ENCODE data around the gene GEN1. TPM values are rescaled to one million over a fixed set of nuclear protein-coding genes. Genes with fewer than 3 reads are reported as not detected.

GEN1 gene
- total and polyA plus RNA-seq, 2 donors (not counting 1 experiment from before 2014, with no cell fraction given), result 16.7 to 105 TPM

DNA sequence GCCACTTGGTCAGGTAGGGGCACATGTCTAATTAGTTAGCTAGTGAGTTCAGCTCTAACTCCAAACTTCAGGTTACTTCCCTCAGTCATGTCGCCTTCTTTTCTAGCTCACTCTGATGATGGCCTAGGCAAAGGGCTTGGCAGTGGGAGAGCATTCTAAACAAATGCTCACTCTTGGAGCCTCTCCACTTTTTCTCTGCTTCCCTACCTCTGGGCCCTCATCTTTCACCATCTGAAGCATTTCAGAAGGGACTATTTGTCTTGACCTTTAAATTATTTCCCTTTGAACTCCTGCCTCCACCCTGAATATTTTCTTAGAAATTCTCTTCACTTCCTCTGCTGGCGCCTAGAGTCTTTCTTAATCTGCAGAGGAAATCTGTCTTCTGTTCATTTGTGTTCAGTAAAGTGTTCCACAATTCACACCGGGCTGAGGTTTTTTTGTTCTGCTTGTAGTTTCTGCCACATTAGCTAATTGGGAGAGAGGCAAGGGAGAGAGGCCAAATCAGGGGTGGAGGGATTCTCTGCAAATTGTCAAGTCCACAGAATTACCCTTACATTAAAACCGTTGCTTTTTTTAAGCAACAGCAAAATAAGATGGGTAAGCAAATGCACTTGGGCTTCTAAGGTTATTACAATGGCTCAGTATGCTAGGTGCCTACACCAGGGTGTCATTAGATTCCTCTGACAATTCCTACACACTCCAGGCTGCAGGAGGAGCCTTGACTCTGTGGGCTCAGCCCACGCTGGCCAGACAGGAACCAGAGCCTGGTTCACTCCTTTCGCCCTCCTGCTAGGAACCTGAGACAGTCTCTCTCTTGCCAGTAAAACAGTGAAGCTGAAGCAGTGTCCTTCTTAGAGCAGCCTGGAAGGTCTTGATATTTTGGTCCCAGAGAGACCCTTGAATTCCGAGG, 67.9 kb downstream of the GEN1 start:
- Mint-ChIP-seq H3K27me3 (no peaks in the 10 kb centered on the region), H3K27ac (peak overlapping the region; percentile 78), H3K9me3 (ENCODE audit: insufficient read depth) (no peaks in the 10 kb centered on the region), H3K4me1 (peaks cover 66% of the 10 kb centered on the region), H3K4me3 (peak overlapping the region; percentile 72)
- Histone ChIP-seq H3K36me3 (replicated peaks in 1 of 2; ENCODE audit: control extremely low read depth in 1 of 2, control insufficient read depth in 1 of 2, extremely low read depth in 1 of 2, insufficient read depth in 2 of 2, low read length in 1 of 2) (no peaks in the 10 kb centered on the region), H3K27ac (ENCODE audit: low read length in 2 of 2) (peak overlapping the region; percentile 63 to 79), H3K4me1 (ENCODE audit: control insufficient read depth in 2 of 2, insufficient read depth in 2 of 2, low read length in 2 of 2) (peaks cover 46 to 49% of the 10 kb centered on the region in 2 donors), H3K4me2 (replicated peaks; ENCODE audit: low read depth, low read length, poor library complexity, severe bottlenecking) (peak overlapping the region; percentile 47), H3K9me3 (ENCODE audit: control extremely low read depth in 1 of 3, control insufficient read depth in 2 of 3, insufficient read depth in 1 of 3, low read length in 2 of 3) (peaks cover 0 to 2% (median 0%) of the 10 kb centered on the region in 3 donors), H3K4me3 (ENCODE audit: control extremely low read depth in 1 of 5, extremely low read depth in 1 of 5, insufficient read depth in 1 of 5, low read depth in 2 of 5, low read length in 4 of 5) (peak overlapping the region in 1 of 5 experiments; percentile 11), H3K27me3 (replicated peaks in 1 of 4; ENCODE audit: control extremely low read depth in 1 of 4, control insufficient read depth in 3 of 4, insufficient read depth in 4 of 4, low read length in 3 of 4) (no peaks in the 10 kb centered on the region), H3K9ac (ENCODE audit: low read length) (peak overlapping the region; percentile 25), H4K20me1 (ENCODE audit: control insufficient read depth, insufficient read depth, low read length, poor library complexity, severe bottlenecking) (no peaks in the 10 kb centered on the region), H3K79me2 (ENCODE audit: control insufficient read depth, insufficient read depth, low read length) (no peaks in the 10 kb centered on the region), H2AFZ (ENCODE audit: insufficient read depth, low read depth, low read length, poor library complexity, severe bottlenecking) (peak overlapping the region; percentile 61)
- TF ChIP-seq, protein P1, sequence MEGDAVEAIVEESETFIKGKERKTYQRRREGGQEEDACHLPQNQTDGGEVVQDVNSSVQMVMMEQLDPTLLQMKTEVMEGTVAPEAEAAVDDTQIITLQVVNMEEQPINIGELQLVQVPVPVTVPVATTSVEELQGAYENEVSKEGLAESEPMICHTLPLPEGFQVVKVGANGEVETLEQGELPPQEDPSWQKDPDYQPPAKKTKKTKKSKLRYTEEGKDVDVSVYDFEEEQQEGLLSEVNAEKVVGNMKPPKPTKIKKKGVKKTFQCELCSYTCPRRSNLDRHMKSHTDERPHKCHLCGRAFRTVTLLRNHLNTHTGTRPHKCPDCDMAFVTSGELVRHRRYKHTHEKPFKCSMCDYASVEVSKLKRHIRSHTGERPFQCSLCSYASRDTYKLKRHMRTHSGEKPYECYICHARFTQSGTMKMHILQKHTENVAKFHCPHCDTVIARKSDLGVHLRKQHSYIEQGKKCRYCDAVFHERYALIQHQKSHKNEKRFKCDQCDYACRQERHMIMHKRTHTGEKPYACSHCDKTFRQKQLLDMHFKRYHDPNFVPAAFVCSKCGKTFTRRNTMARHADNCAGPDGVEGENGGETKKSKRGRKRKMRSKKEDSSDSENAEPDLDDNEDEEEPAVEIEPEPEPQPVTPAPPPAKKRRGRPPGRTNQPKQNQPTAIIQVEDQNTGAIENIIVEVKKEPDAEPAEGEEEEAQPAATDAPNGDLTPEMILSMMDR (IDR thresholded peaks at IDR 0.05), result no peak
- TF ChIP-seq EZH2 (IDR thresholded peaks at IDR 0.05; ENCODE audit: borderline replicate concordance, insufficient read depth, low read depth, low read length, poor library complexity, severe bottlenecking), result no peak
- DNase-seq (no peak), ATAC-seq (ENCODE audit: low read depth) (no peak)
- intact Hi-C loops (cut with micrococcal nuclease), result loop anchor here (2.0 to 5.0 kb wide), 2 partner anchors 17 to 34 kb away; no protein-coding TSS in a partner anchor
- CTCF ChIA-PET, result interaction anchor here (0.9 to 4.8 kb wide), 5 partner anchors 9 to 102 kb away, joined by 3 to 23 read pairs (median 11); no protein-coding TSS in a partner anchor
- POLR2A ChIA-PET, result interaction anchor here (1.7 to 1.8 kb wide), 3 partner anchors 8 to 68 kb away, joined by 5 to 11 read pairs (median 7); partner anchors contain the start of genes GEN1 and SMC6
- WGBS (ENCODE audit: insufficient coverage), result 44% methylated on average over 3 of the region's 7 CpGs

Measured in B cell (primary cell).